Activated CD4-positive, alpha-beta T cell treated with anti-CD3 and anti-CD28 coated beads, Interleukin-2, amount 50 U/mL, for 16 hours (primary cell): ENCODE measurements around the gene SPACA6.

Source experiments
- DNase-seq: peaks from one replicate; pipeline ENCODE4 v3.0.0-alpha.2; 2020

Gene SPACA6

DNA sequence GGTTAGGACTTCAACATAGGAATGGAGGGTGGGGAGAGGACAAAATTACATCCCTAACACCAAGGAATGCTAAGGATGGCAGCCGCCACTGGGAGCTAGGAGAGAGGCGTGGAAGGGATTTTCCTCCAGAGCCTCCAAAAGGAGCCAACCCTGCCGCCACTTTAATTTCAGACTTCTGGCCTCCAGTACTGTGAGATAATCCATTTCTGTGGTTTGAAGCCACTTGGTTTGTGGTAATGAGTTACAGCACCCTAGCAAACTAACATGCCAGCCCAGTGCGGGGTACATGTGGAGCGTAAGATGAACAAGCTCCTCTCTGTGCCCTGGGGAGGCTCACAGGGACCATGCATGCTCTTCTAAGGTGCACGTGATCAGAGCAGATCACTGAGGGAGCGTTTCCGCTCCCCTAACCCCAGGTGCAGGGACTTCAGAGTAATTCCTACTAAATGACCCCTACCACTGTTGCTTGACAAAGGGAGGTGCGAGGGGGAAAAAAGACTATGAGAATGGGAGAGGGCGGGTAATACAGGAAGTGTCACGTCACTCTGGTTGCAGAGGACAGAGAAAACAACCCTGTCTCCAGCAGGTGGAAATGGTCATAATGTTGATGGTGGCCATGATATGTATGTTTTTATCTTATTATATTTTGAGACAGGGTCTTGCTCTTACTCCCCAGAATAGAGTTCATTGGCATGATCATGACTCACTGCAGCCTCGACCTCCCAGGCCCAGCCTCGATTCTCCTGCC lies 46.5 kb downstream of the SPACA6 start:
- DNase-seq: no peak

DNA sequence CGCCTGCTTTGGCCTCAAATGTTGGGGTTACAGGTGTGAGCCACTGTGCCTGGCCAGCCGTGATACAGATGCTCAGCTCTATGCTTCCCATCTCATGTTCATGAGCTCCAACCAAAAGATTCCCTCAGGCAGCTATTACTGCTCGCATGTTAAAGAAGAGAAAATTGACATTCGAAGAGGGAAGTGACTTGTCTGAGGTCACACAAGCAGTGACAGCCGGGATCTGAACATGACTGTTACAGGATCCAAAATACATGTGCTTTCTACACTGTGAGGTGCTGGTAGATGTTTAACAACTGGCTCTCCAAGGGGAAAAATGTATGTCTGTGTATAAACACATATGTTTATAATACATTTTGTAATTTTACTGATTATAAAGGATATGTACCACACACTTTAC lies 47.2 kb downstream of the SPACA6 start:
- no peak for DNase-seq

- DNase-seq: no peak
Measured at GRCh38 chr19:51742789-51743188, 49.7 kb downstream of the SPACA6 start.

GRCh38 chr19:51743405-51743804 lies 50.3 kb downstream of the SPACA6 start:
- no peak for DNase-seq

DNA sequence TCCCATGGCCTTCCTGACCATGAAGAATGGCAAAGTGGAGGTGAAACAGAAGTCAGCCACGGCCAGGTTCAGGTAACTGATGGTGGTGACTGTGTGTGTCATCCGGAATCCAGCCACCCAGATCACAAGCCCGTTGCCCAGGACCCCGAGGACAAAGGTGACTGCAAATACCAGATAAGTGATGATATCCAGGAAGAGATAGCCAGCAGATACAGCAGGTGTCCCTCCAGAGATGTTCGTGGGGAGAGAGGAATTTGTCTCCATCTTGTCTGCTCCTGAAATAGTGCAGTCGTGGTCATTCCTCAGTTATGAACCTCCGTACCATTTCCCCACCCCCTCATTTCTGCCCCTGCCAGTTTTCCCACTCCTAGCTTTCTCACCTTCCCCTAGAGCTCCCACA lies 53.6 kb downstream of the SPACA6 start:
- DNase-seq: no peak

- DNase-seq: no peak
Measured at GRCh38 chr19:51749979-51750378, 56.8 kb downstream of the SPACA6 start.

DNA sequence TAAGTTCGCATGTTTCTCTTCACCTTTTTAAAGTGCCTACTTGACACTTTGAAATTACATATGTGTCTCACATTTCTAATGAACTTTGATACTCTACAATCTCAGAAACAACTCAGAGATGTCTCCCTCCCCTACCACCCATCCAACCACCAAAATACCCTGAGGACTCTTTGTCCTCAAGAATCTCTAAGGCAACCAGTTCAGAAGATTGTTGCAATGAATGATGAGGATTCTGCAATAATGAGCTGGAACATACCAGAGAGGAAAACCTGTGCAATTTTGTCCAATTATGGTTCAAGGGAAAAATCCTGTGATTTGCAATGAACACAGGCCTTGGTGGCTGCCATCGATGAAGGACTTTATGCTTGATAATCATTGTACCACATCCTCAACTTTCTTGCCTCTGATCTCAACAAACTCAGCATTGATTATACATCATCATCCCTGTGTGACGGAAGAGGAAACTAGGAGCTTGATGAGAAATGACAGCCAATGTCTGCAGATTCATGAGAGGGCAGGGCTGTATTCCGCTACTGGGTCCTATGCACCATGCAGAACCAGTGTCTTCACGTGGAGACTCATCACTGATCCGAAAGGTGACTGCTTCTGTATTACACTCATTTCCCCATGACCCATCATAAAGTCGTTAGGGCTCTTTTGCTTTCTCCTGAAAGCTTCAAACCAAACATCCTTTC lies 57.4 kb downstream of the SPACA6 start:
- DNase-seq: no peak

DNA sequence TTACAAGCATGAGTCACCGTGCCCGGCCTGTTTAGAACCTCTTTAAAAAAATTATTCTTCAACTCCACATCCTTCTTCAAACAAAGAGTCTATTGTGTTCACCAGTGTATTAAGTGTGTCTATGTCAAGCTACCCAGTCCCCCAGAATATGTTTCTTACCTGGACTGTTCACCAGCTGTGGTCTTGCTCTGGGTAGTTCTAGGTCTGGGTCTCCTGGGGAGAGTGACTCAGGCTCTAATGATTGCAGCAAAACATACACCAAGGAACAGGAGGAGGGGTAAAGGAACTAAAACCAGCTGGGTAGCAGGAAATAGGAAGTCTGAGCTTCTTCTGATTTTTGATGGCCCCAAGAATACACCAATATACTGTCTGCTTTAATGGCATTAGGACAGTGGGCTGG lies 58.5 kb downstream of the SPACA6 start, which contains the start of gene FPR1:
Gene FPR1 (minus strand): TSS at position 224 of the 400 bp plus-strand sequence. CDS start 4,884 bp downstream, outside the sequence.
- DNase-seq: no peak

DNA sequence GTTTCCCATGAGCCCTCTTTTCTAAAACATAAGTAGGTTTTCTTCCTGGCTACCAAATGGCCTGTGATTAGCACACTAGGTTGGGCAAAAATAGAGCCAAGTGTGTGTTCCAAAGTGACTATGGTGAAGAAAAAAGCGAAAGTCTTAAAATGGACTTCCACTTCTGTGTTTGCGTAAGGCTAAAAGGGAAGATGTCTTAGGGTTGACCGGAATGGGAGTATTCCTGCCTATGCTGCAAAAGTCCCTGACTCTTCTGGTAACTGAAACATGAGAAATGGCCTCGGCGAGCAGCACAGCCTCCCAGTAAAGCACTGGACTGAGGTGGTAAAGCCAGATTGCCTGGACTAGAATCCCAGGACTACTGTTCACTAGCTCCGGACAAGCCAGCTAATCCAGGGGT lies 61.0 kb downstream of the SPACA6 start:
- DNase-seq: no peak

DNA sequence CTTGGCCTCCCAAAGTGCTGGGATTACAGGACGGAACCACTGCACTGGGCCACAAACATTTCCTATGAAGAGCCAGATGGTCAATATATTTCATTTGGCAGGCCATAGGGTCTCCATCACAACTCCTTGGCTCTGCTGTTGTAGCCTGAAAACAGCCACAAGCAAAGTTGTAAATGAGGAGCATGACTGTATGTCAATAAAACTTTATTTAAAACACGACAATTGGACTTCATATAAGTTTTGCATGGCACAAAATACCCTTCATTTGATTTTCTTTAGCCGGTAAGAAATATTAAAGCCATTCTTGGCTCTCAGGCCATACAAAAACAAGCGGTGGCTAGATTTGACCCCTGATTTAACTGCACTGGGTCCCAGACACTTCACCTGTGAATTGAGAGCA lies 61.6 kb downstream of the SPACA6 start:
- no peak for DNase-seq
